Psoas muscle (tissue), 8 donors: ENCODE results near the gene DNASE1L3. TPM values are rescaled to one million over a fixed set of nuclear protein-coding genes. Genes with fewer than 3 reads are reported as not detected.
"Not testable (repeated sequence)": the region's sequence is repeated elsewhere in the genome, so short reads cannot be mapped to it uniquely, and the experiment has no call there.

Experiments
- ATAC-seq, 4 donors: fragments of 200-7000 bp; cut with Tn5 transposase; one replicate each; pipeline ENCODE4 v1.9.1; 2020; ENCODE audit warnings: moderate library complexity in 3 of 4, mild to moderate bottlenecking in 2 of 4
- DNase-seq, 2 donors: peaks; one replicate each; pipeline ENCODE4 v3.0.0-alpha.2; 2020
- H3K27ac ChIP-seq: fragments of 200-600 bp; one replicate; pipeline ENCODE4 v1.8.0; 2022
- H3K27me3 ChIP-seq, 3 donors: fragments of 200-600 bp in 1 of 3; one replicate each; pipeline versions ENCODE4 v1.6.1 to v1.8.0; 2013 to 2022; ENCODE audit warnings: low read length in 2 of 3, mild to moderate bottlenecking in 2 of 3, moderate library complexity in 1 of 3; ENCODE audit not compliant: insufficient read depth in 3 of 3
- H3K36me3 ChIP-seq, 2 donors: fragments of 200-600 bp in 1 of 2; one replicate each; pipeline versions ENCODE4 v1.6.1 to v1.8.0; 2013 to 2022; ENCODE audit warnings: low read depth in 1 of 2, mild to moderate bottlenecking in 1 of 2, moderate library complexity in 1 of 2; ENCODE audit not compliant: insufficient read depth in 1 of 2
- H3K4me1 ChIP-seq: fragments of 200-600 bp; one replicate; pipeline ENCODE4 v1.8.0; 2022
- H3K4me3 ChIP-seq: fragments of 200-600 bp; one replicate; pipeline ENCODE4 v1.8.0; 2022; ENCODE audit warnings: mild to moderate bottlenecking
- H3K9me3 ChIP-seq: fragments of 200-600 bp; one replicate; pipeline ENCODE4 v1.8.0; 2022
- WGBS, 3 donors: extraction: QIAGEN DNeasy Blood & Tissue Kit; methylation state at CpG; one replicate each; pipeline versions ENCODE4 v1.1.6 to v1.1.7; 2013; 5-methylcytosine and 5-hydroxymethylcytosine counted together
- intact Hi-C, 2 donors: fragments of 100-400 bp; cut with DNase I; formaldehyde crosslinking; loops; one replicate each; pipeline versions ENCODE4 v1.11.0 to v1.14.2; 2022
- polyA plus RNA-seq, 3 donors: library from polyadenylated mRNA; stranded (reverse); fragments of 200-250 nt; gene quantifications; one replicate each; pipeline ENCODE4 v1.2.3, GENCODE V29; 2013
- total RNA-seq, 4 donors: library from RNA; stranded (reverse); fragmentation: NEBNext Ultra II Directional in 2 of 4; extraction: Animal tissue kit (Norgen Biotek cat#: 25700) in 2 of 4; gene quantifications; one replicate each; pipeline versions ENCODE4 v1.2.1 to v1.2.4, GENCODE V29; 2021 to 2023
- TF ChIP-seq, protein P1 (sequence below): fragments of 200-600 bp; IDR thresholded peaks from one replicate; pipeline ENCODE4 v1.8.0; 2022; ENCODE audit warnings: antibody characterized with exemption
- donor health status: healthy with polysubstance abuse.
- donor health status: DM: no; HTN: no; CAD: no; lungs with moderate emphysema.
- donor health status: Bipolar disorder and iron deficiency.
- donor health status: healthy.
- donor health status: DM: yes; HTN: yes; CAD: no.
- donor health status: DM: no; HTN: no; CAD: no.
- donor health status: DM: no; HTN: no; CAD: no.
- donor health status: DM: yes; HTN: yes; CAD: no.

DNASE1L3 gene
- total and polyA plus RNA-seq, 7 donors, result 0.18 to 1.4 (median 0.73) TPM

DNA sequence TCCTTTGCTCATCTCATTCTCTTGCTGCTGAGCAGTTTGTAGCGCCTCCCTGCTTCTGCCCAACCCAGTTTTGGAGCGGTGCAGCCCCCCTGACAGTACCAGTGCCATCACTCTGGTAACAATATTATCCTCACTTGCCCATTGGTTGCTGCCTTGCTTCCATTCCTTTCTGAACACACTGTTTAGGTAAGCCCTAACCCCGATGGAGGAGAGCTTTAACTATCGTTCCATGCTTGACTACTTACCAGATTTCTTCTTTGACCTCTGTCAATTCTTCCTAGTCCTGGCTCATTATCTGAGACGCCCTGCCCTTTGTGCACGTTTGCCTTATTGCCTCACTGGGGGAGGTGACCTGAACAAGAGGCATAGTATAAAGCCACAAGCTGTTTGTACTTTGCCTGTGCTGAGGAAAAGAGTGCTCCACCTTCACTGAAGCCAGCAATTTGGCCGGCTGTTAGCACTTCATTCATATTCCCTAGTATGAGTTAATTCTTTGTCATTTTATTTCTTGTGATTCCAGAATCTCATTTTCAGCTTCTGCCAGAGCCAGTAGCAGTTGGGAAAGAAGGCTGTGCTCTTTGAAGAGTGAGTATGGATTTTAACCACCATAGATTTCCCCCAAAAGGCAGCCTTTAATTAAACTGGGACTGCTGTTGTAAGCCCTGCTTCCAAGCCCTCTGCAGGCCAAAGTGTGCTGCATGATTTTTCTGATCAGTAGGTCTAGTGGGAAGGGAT lies 38.8 kb upstream of the DNASE1L3 start:
- H3K27me3 ChIP-seq, result no peaks in the 10 kb centered on the region
- ATAC-seq (no peak), DNase-seq (no peak)
- no peak overlapping the region for H3K27ac ChIP-seq
- 57 to 63% (median 60%) methylated on average over 7 of the region's 7 CpGs for WGBS, 3 donors
- TF ChIP-seq, protein P1, sequence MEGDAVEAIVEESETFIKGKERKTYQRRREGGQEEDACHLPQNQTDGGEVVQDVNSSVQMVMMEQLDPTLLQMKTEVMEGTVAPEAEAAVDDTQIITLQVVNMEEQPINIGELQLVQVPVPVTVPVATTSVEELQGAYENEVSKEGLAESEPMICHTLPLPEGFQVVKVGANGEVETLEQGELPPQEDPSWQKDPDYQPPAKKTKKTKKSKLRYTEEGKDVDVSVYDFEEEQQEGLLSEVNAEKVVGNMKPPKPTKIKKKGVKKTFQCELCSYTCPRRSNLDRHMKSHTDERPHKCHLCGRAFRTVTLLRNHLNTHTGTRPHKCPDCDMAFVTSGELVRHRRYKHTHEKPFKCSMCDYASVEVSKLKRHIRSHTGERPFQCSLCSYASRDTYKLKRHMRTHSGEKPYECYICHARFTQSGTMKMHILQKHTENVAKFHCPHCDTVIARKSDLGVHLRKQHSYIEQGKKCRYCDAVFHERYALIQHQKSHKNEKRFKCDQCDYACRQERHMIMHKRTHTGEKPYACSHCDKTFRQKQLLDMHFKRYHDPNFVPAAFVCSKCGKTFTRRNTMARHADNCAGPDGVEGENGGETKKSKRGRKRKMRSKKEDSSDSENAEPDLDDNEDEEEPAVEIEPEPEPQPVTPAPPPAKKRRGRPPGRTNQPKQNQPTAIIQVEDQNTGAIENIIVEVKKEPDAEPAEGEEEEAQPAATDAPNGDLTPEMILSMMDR, result no peak
- no peak overlapping the region for H3K4me3 ChIP-seq
- no peaks in the 10 kb centered on the region for H3K9me3 ChIP-seq
- no peaks in the 10 kb centered on the region for H3K36me3 ChIP-seq
- intact Hi-C loops, result no loop called here
- no peaks in the 10 kb centered on the region for H3K4me1 ChIP-seq

- no peak overlapping the region for H3K4me3 ChIP-seq
- WGBS, 3 donors, result 69 to 83% (median 73%) methylated on average over 8 of the region's 8 CpGs
- no peaks in the 10 kb centered on the region for H3K27me3 ChIP-seq
- no peaks in the 10 kb centered on the region for H3K4me1 ChIP-seq
- intact Hi-C loops, result no loop called here
- no peaks in the 10 kb centered on the region for H3K9me3 ChIP-seq
- no peak for DNase-seq
- no peaks in the 10 kb centered on the region for H3K36me3 ChIP-seq
- peak in 2 of 4 donors; percentile 64 to 75 for ATAC-seq
- TF ChIP-seq, protein P1, result no peak
- H3K27ac ChIP-seq, result no peak overlapping the region
Measured at GRCh38 chr3:58246148-58247047, 35.6 kb upstream of the DNASE1L3 start.

DNA sequence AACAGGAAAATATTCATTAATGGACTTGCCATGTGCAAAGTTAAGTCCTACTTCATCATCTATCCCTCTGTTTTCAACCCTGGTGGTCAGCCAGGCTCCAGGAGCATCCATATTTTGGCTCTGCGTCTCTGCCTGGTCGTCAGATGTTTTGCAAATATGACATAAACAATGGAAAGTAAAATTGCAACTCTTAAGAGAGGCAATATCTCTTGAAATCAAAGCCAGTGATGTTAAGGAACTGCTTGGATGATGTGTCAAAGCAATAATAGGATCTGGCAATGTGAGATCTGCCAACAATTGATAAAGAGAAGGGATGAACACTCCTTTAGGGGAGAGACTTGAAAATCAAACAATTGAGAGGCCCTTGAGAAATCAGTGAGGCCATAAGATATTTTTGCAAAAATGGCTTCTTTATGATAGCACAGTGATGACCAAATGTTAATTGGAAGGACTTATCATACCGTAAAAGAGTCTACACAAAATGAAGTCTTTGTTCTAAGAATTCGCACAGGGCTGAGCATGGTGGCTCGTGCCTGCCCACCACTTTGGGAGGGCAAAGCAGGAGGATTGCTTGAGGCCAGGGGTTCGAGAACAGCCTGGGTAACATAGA lies 33.3 kb upstream of the DNASE1L3 start:
- Histone ChIP-seq H3K9me3 (no peaks in the 10 kb centered on the region), H3K27me3 (no peaks in the 10 kb centered on the region), H3K4me3 (no peak overlapping the region), H3K36me3 (no peaks in the 10 kb centered on the region), H3K4me1 (no peaks in the 10 kb centered on the region), H3K27ac (no peak overlapping the region)
- TF ChIP-seq, protein P1, result no peak
- WGBS, 3 donors, result 89 to 91% (median 91%) methylated on average over 6 of the region's 6 CpGs
- no peak for ATAC-seq
- intact Hi-C loops, result no loop called here
- no peak for DNase-seq

- intact Hi-C loops, H3K4me3 ChIP-seq, H3K27me3 ChIP-seq, DNase-seq, H3K9me3 ChIP-seq, H3K36me3 ChIP-seq, H3K27ac ChIP-seq, H3K4me1 ChIP-seq, ATAC-seq: not testable (repeated sequence)
- WGBS, 3 donors, result 74 to 85% (median 83%) methylated on average over 4 of the region's 4 CpGs
Measured at GRCh38 chr3:58242860-58243259, 32.1 kb upstream of the DNASE1L3 start.

GRCh38 chr3:58242340-58242739 lies 31.6 kb upstream of the DNASE1L3 start:
- TF ChIP-seq, protein P1, result no peak
- Histone ChIP-seq H3K4me3 (no peak overlapping the region), H3K27ac (no peak overlapping the region), H3K27me3 (no peaks in the 10 kb centered on the region), H3K9me3 (no peaks in the 10 kb centered on the region), H3K36me3 (no peaks in the 10 kb centered on the region), H3K4me1 (peaks cover 7% of the 10 kb centered on the region)
- ATAC-seq, result no peak
- intact Hi-C loops, result no loop called here
- DNase-seq, result no peak
- 62 to 65% (median 62%) methylated on average over 1 of the region's 1 CpG for WGBS, 3 donors
